HG03442 (cell line): ENCODE measurements around the gene BABAM1.

Source experiments
- ATAC-seq: cut with Tn5 transposase; IDR thresholded peaks from one replicate; pipeline ENCODE4 v1.9.1; 2021; ENCODE audit warnings: mild to moderate bottlenecking, moderate library complexity; ENCODE audit not compliant: unreplicated experiment

BABAM1 gene

DNA sequence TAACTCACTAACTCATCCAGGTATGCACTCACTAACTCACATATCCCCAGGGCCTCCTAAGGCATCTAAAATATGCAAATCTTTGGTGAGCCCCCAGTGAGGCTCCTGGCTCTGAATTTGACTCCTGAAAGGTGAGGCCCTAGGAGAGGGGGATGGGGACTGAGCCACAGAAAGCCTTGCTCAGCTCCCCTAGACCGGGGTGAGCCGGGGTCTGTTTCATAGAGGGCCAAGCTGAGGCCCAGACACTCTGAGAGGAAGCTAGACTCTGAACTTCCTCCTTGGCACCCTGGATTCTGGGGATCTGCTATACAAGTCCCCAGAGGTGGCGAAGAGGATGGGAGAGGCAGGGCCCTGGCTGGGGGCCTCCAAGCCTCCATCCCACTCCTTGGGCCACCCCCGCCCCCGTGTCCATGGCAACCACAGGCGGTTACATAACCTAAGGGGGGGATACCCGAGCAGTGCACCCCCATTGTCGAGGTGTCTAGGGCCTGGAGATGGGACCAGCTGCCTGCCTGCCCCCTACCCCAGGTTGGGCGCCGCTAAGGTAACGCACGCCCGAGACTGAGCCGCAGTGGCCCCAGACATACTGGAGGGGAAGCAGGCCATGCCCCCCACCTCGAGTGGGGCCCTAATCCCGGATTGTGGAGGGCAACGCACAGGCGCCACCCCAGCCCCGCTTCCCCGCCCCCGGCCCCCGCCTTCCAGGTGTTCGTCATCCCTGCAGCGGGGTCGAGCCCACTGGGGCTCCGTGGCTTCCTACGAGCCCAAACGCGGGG lies 35.3 kb downstream of the BABAM1 start:
- ATAC-seq: no peak

DNA sequence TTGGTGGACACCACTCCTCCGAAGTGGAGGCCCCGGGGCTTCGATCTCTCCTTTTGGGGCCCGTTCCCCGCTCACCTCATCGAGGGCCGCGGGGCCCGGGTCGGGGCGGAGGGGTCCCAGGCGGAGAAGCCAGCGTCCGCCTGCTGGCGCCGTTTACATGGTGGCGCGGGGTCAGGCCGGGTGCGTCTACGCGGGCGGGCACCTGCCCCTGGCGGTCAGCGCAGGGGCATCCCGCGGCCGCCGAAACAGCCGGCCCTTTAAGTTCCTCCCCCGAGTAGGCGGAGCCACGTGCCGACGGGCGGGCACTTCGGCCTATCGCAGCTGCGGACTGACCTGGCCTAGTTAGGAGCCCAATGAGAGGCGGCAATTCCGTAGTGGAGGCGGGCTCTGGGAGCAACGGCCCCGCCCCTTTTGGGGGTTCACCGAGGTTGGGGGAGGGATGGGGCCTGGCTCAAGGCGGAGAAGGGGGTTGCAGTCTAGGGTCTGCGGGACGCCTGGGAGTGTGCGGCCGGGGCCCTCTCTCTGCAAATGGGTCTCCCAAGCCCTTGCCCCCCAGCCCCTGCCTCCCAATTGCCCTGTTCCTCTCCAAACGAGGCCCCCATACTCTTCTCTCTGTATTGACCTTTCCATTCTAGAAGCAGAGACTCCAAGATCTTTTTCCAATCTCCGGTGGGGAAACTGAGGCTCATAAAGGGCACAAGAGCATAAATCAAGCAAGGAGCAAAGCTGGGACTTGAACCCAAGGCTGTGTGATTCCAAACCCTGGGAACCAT lies 36.1 kb downstream of the BABAM1 start, which contains the start of gene ABHD8:
ABHD8 (minus strand) TSS at position 259 of the 773 bp plus-strand sequence. CDS start 1,809 bp downstream, outside the sequence.
- peak; percentile 50 for ATAC-seq

DNA sequence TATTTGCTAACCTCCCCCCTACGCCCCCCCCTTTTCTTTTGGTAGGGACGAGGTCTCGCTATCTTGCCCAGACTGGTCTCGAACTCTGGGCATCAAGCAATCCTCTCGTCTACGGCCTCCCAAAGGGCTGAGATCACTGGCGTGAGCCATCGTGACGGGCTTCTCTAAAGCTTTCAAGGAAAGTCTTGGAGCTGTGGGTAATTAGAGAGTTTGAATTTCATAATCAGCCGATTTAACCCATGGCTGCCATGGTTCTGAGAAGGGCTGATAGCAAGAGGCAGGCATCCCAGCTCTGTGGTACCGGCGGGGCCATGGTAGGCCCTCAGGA lies 36.7 kb downstream of the BABAM1 start:
- ATAC-seq: no peak

DNA sequence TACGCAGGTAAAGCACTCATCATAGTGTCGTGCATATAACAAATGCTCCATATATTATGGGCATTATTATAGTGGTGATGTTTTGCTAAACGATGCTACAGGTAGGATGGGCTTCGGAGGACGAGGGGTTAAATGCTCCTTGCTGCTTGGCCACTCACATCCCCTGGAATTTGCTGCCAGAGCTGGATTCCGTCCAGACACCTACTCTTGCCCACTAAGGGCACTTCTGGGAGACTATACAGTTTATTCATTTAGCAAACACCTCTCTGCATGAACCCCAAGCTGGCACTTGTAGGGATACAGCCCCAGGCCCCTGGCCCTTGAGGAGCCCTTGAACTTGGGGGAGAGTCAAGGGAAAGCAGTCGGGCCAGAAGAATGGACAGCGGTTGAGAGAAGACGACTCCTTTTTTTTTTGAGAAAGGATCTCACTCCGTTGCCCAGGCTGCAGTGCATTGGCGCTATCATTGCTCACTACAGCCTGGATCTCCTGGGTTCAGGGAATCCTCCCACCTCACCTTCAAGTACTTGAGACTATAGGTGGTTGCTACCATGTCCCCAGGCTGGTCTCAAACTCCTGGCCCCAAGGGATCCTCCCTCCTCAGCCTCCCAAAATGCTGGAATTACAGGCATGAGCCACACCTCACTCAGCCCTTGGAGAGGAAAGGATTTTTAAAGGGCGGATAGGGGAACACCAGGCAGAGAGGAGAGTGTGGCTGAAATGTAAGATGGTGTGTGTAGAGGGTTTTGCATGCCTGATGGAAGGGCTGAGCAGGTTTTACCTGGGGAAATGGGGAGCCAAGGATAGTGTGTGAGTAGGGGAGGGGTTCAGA lies 37.4 kb downstream of the BABAM1 start:
- no peak for ATAC-seq

DNA sequence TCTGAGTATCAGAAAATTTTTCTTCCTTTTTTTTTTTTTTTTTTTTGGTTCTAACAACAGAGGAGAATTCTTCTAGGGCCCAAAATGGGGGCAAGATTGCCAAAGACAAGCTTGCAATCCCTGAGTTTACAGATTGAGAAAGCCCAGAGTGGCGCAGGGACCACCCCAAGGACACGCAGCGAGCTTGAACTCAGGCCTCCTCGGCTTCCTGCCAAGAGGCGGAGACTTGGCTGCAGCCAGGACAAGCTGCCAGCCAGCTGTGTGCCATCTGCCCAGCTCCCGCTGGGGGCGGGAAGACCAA lies 37.9 kb downstream of the BABAM1 start:
- ATAC-seq: no peak

DNA sequence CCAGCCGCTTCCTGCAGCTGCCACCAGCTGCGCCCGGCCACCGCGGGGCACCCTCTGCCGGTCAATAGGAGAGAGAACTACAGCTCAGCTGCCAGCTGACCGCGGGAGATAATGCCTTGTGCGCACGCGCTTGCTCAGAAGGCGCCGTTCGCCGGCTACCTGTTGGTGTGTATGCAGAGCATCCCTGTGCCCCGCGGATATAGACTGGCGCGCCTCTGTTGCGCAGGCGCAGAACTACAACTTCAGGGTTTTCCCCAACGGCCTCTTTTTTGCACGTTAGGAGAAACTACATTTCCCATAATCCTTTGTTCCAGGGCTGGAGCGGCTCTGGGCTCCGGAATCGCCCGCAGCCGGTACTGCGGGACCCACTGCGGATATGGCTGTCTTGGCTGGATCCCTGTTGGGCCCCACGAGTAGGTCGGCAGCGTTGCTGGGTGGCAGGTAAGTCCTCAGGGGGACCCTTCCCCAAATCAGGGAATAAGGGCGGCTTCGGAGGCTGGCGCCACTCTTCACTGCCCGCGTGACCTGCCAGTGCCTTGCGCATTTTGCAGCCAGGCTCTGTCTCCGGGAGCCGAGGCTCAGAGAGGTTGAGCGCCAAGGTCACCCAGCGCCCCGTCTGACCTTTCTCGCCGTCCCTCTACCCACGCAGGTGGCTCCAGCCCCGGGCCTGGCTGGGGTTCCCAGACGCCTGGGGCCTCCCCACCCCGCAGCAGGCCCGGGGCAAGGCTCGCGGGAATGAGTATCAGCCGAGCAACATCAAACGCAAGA lies 38.5 kb downstream of the BABAM1 start, which contains the start of gene MRPL34:
MRPL34 (plus strand) TSS at position 356 of the 768 bp plus-strand sequence; CDS start at position 377, 21 bp downstream.
- ATAC-seq: peak; percentile 68

DNA sequence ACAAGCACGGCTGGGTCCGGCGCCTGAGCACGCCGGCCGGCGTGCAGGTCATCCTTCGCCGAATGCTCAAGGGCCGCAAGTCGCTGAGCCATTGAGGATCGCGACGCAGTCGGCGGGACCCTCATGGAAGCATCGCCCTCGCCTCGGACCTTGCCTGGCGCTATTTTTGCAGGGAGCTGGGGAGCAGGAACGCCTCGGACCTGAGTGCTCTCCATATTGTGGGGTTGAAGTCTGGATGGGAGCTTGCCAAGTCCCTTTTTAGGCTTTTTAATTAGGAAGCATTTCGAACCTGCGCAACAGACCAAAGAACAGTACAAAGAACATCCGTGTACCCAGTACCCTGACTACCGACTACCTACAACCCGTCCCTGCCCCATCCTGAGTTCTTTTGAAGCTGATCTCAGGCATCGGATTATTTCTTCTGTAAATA lies 39.1 kb downstream of the BABAM1 start:
- ATAC-seq: no peak

DNA sequence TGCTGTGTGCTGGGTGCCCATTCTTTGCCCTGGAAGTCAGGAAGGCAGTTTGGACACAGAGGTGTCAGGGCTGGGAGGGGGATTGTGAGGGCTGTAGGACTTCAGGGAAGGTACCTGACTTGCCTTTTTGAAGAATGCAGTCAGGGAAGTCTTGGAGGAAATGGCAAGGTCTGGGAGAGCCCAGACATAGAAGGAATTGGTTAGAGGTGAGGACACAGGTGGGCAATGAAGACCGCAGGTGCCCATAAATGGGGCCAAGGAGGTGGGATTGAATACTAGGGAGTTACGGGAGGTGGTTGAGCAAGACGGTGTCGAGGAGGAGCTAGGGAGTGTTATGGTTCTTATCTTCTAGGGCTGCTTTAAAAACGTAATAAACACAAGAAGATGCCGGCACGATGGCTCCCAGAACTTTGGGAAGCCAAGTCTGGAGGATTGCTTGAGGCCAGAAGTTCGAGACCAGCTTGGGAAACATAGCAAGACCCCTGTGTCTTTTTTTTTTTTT lies 40.7 kb downstream of the BABAM1 start:
- no peak for ATAC-seq

DNA sequence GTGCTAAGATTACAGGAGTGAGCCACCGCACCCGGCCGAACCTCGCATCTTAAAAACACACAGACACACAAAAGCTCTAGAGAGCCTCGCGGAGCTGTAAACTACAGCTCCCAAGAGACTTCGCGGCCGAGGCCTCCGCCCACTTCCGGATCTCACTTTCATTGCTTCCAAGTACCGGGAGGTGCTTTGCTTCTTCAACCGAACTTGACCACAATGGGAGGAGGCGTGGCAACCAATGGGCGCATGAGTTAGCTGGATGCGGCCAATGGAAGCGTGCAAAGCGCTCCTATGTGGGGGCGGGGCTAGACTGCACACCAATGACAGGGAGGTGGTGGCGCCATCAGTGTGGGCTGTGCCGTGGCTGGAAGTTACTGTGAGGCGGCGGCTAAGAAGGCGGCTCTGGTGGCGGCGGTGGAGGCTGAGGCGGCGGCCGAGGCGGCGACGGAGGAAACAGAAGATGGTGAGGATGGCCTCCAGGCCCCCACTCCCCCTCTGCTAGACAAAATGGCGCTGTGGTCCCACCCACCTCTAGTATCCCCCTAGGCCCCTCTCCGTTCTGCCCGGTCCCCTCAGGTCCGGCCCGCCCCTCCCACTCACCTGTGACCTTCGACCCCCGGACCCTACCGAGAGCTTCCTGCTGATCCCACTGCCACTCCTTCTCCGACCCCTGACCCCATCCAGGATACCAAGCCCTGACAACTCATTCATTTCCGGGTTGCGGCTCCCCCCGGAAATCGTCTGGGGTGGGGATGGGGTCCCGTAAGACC lies 42.1 kb downstream of the BABAM1 start, which contains the start of gene DDA1:
DDA1 (plus strand) TSS at position 366 of the 767 bp plus-strand sequence; CDS start at position 458, 92 bp downstream.
- ATAC-seq: peak; percentile 52

DNA sequence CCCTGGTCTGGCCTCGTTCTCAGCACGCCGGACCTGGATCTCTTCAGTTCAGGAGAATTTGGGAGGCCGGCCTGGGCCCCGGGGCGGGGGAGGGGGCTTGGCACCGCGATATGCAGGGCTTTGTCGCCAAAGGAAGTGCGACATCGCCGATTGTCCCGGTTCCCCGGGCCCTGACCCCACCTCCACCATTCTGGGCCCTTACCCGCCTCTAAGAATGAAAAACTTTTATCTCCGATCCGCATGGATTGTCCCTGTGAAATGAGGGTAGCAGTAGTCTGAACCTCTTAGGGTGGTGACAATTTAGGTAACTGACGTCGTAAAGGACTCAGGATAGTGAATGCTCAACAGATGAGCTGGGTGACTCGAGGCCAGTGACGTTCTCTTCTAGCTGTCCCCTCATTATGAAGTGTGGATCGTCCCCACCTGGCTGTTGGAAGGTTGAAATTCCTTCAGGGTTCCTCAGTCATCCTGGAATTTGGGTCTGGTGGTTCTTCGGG lies 42.8 kb downstream of the BABAM1 start:
- no peak for ATAC-seq

DNA sequence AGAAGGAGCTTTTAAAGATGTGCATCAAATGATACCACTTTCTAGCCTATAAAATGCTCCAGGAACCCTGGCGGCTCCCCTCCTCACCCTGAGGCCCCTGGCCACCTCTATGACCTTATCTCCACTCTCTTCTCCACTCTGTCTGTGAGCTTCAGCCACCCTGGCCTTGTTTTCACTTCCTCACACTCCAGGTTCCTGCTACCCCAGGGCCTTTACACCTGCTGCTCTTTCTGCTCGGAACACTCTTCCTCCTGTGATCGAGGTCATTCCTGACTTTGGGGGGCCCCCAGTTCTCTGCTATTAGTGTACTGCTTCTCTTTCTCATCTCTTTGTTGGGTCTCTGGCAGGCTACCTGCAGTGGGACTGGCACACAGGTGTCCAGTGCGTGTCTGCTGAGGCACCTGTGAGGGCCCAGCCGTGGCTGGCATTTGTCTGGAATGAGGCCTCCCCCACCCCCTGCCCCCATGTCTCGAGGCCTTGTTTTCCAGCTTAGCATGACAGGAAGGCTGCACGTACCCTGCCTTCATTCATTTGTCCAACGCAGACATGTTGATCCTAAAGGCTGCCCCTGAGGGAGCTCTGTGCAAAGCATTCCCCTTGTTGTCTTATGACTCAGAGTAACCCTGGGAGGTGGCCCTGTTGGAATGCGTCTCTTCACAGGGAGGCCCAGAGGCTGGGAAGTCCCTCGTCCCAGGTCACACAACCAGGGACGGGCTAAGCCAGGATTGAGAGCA lies 44.4 kb downstream of the BABAM1 start:
- ATAC-seq: no peak

DNA sequence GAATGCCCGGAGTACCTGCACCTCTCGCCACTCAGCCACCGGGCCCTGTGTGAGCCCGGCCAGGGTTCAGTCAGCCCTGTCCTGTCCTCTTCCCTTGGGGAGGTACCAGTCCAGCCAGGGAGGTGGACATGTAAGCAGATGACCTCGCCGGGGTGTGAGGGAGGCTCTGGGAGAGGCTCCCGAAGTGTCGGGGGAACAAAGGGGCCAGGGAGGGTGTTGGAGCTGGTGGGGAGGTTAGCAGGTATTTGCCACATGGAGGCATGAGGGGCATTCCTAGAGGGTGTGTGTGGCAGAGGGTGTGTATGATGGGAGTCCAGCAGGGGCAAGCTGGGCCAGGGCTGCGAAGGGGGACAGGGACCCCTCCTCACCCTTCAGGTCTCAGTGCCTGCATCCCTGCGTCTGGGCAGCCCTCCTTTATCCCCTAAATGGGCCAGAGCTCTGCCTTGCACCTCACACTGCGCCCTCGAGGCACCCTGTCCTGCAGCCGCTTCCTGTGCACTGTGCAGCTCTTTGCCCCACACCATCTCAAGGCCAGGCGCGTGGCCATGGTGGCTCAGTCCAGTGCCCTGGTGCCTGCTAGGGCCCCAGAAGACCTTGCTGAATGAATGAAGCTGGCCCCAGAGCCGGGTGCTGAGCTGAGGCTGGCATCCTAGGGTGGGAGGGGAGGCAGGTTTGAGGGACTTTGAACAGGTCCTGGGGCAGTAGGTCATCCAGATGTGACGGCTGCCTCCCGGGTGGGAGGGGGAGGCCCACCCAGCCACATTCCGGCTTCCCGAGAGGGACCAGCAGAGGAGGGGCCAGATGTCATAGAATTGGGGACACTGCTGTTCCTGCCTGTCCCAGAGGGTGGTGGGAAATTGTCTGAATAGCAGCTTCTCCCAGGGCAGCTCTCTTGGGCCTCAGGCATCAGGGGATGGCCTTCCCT lies 45.2 kb downstream of the BABAM1 start:
- no peak for ATAC-seq

DNA sequence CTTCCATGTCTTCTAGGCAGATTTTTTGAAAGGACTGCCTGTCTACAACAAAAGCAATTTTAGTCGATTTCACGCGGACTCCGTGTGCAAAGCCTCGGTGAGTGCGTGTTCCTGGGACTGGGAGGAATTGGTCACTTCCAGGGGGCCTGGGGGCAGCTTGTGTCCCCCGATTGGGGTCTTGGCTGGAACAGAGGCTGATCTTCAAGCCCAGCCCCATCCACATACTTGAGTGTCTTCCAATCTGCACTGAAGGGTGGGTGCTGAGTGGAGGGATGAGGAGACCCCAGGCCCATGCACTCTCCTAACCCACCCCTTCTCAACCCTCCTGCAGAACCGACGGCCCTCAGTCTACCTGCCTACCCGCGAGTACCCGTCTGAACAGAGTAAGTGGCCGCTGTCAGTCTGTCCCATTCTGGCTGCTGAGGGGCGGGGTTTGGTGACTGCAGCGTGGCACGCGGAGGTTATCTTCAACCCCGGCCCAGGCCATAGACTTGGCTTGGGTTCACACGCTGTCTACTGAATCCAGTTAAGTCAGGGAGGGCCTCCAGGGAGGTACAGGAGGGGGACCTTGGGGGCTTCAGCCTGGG lies 46.9 kb downstream of the BABAM1 start:
- no peak for ATAC-seq

DNA sequence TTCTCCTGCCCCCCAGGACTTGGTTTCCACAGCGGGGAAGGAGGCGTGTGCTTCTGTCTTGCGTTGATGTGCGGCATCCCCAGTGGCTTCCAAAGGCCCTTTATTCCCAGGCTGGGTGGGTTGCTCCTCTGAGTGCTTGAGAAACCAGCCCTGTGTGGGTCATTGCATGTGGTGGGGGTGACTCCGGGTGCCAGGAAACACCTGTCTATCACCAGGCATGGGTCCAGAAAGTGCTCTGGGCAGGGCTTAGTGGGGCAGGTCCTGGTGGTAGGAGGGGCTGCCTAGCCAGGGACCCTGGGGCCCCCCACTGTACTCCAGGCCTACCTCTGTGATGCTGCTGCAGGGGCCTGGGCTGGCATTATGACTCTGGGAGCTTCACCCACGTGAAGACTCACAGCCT lies 51.7 kb downstream of the BABAM1 start:
- no peak for ATAC-seq

DNA sequence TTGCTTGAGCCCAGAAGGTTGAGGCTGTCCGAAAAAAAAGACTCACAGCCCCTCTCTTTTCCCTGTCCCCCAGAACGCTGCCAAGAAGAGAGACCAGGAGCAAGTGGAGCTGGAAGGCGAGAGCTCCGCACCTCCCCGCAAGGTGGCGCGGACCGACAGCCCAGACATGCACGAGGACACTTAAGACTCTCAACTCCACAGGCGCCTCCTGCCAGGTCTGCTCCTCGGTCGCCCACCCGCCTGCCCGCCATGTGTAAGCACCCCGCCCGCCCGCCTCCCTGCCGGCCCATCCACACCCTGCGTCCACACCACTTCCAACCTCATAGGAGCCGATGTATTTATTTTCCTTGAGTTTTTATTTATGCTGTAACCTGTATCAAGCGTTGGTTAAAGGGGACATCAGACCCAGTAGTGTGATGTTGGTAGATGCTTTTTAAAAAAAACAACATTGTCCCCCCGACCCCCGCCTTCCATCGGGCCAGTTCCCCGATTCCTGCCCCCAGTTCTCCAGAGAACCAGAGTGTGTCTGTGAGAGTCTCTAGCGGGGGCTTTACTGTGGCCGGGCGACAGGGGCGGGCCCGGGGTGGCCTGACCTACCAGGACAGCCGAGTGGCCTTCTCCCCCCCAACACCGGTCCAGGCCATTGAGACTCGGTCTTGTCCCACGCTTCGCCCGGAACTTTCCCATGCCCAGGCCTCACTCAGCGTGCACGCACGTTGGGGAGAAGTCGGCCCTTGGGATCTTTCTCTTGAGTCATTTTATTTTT lies 52.4 kb downstream of the BABAM1 start:
- no peak for ATAC-seq

DNA sequence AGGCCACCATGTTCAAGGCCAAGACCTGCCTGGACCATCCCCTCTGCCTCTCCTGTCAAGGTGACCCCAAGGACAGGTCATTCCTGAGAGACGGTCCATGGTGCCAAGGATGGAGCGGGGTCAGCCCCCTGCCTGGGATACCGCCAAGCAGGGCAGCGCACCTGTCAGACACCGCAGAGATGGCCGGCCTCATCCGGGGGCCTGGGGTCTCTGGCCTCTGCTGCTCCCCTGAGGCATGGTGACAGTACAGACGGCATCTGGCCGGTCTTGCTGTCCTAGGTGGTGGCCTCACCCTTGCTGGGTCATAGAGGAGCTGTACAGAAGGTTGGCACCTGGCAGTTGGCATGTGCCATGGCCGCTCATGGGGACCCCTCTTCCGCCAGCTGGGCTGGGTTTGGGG lies 53.2 kb downstream of the BABAM1 start:
- no peak for ATAC-seq
